Activated naive CD4-positive, alpha-beta T cell treated with anti-CD3 and anti-CD28 coated beads for 36 hours (primary cell): ENCODE measurements around the gene PRDM12. TPM values are rescaled to one million over a fixed set of nuclear protein-coding genes. Genes with fewer than 3 reads are reported as not detected.
"Not testable (repeated sequence)": the region's sequence is repeated elsewhere in the genome, so short reads cannot be mapped to it uniquely, and the experiment has no call there.

Source experiments
- CTCF ChIA-PET: fragments of 350-600 bp; sonication (Branson Sonifier 250); formaldehyde crosslinking; loops from one replicate; lab custom pipeline; 2021; ENCODE audit warnings: antibody characterized with exemption; lab: Charles Lee
- DNase-seq: peaks from one replicate; pipeline ENCODE4 v3.0.0-alpha.2; 2020
- H3K27ac Mint-ChIP-seq: one replicate; pipeline ENCODE4 v1.8.0; 2021; ENCODE audit warnings: mild to moderate bottlenecking, mixed read lengths
- H3K27me3 Mint-ChIP-seq: one replicate; pipeline ENCODE4 v1.8.0; 2021; ENCODE audit warnings: low read depth, mixed read lengths
- H3K36me3 Mint-ChIP-seq: one replicate; pipeline ENCODE4 v1.8.0; 2021; ENCODE audit warnings: low read depth, mixed read lengths
- H3K4me1 Mint-ChIP-seq: one replicate; pipeline ENCODE4 v1.8.0; 2021; ENCODE audit warnings: low read depth, mixed read lengths
- H3K4me3 Mint-ChIP-seq: one replicate; pipeline ENCODE4 v1.8.0; 2021; ENCODE audit warnings: mild to moderate bottlenecking, moderate library complexity, mixed read lengths
- H3K9me3 Mint-ChIP-seq: one replicate; pipeline ENCODE4 v1.8.0; 2021; ENCODE audit warnings: mixed read lengths
- intact Hi-C: fragments of 100-400 bp; cut with micrococcal nuclease; formaldehyde crosslinking; loops from one replicate; pipeline ENCODE4 v1.15.1; 2023
- total RNA-seq, 2 experiments: library from RNA; stranded (reverse); gene quantifications; one replicate each; pipeline ENCODE4 v1.2.3, GENCODE V29; 2021

Gene PRDM12
- total RNA-seq, 2 experiments from 2014 or later = not detected

- intact Hi-C loops = no loop called here
These were observed 6.2 kb downstream of the PRDM12 start for GRCh38 chr9:130670644-130671043.

DNA sequence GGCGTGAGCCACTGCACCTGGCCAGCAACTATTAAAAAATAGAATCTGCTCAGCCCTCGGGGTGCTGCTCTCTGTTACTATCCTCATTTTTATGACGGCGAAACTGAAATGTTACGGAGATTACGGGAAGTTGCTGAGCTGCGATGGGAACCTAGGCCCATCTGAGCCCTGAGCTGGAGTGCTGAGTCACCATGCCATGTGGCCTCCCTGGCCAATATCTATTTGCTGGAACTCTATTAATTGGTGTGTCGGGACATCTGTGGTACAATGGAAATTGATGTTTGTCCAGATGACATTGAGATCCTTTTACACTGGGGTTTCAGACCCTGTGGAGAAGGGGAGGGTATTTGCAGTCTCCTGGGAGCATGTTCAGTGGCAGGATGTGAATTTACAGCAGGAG, 8.1 kb downstream of the PRDM12 start:
- H3K36me3 Mint-ChIP-seq = no peaks in the 10 kb centered on the region
- intact Hi-C loops = no loop called here
- no peaks in the 10 kb centered on the region for H3K4me1 Mint-ChIP-seq
- H3K9me3 Mint-ChIP-seq = no peaks in the 10 kb centered on the region
- DNase-seq = no peak
- CTCF ChIA-PET = no interaction called here
- no peak overlapping the region for H3K4me3 Mint-ChIP-seq
- peaks cover 9% of the 10 kb centered on the region for H3K27me3 Mint-ChIP-seq
- no peak overlapping the region for H3K27ac Mint-ChIP-seq

More at GRCh38 chr9:130670644-130671043, 6.2 kb downstream of the PRDM12 start:
- DNase-seq = no peak
- Mint-ChIP-seq H3K4me3 (no peak overlapping the region), H3K9me3 (no peaks in the 10 kb centered on the region), H3K4me1 (peaks cover 3% of the 10 kb centered on the region), H3K27ac (no peak overlapping the region), H3K36me3 (no peaks in the 10 kb centered on the region), H3K27me3 (peaks cover 20% of the 10 kb centered on the region)
- CTCF ChIA-PET = no interaction called here

GRCh38 chr9:130672933-130673615, 8.7 kb downstream of the PRDM12 start:
- H3K9me3 Mint-ChIP-seq = no peaks in the 10 kb centered on the region
- no peaks in the 10 kb centered on the region for H3K4me1 Mint-ChIP-seq
- peaks cover 4% of the 10 kb centered on the region for H3K27me3 Mint-ChIP-seq
- H3K4me3 Mint-ChIP-seq = no peak overlapping the region
- no peak for DNase-seq
- intact Hi-C loops = no loop called here
- no peaks in the 10 kb centered on the region for H3K36me3 Mint-ChIP-seq
- CTCF ChIA-PET = no interaction called here
- H3K27ac Mint-ChIP-seq = no peak overlapping the region

DNA sequence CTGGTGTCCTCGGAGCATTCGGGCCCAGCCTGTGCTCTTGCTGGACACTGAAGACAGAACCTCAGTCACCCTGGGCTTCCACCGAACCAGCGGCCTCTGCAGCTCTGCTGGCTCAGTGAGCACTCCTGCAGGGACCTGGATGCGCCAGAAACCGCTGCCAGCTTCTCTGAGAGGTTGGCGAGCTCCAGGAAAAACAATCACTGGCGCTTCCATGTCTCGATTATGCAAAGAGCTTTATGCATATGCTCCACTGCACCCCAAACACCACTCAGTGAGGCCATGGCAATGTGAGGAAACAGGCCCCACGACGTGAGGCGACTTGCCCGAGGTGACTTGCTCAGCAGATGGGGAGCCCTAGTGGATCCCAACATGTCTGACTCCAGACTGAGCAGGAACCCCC, 11.0 kb downstream of the PRDM12 start:
- CTCF ChIA-PET = no interaction called here
- H3K9me3 Mint-ChIP-seq = no peaks in the 10 kb centered on the region
- DNase-seq = no peak
- no peak overlapping the region for H3K4me3 Mint-ChIP-seq
- intact Hi-C loops = no loop called here
- H3K27me3 Mint-ChIP-seq = peaks cover 6% of the 10 kb centered on the region
- no peak overlapping the region for H3K27ac Mint-ChIP-seq
- no peaks in the 10 kb centered on the region for H3K36me3 Mint-ChIP-seq
- no peaks in the 10 kb centered on the region for H3K4me1 Mint-ChIP-seq

- DNase-seq = no peak
- no peaks in the 10 kb centered on the region for H3K36me3 Mint-ChIP-seq
- intact Hi-C loops = no loop called here
- CTCF ChIA-PET = no interaction called here
- H3K4me1 Mint-ChIP-seq = peaks cover 2% of the 10 kb centered on the region
- H3K27me3 Mint-ChIP-seq = peaks cover 6% of the 10 kb centered on the region
- H3K9me3 Mint-ChIP-seq = no peaks in the 10 kb centered on the region
- H3K4me3 Mint-ChIP-seq = no peak overlapping the region
- H3K27ac Mint-ChIP-seq = no peak overlapping the region
These were observed 12.9 kb downstream of the PRDM12 start for GRCh38 chr9:130677252-130677651.

GRCh38 chr9:130680836-130681768, 16.7 kb downstream of the PRDM12 start:
- intact Hi-C loops = loop anchor here (10.0 kb wide), 1 partner anchor 576 kb away; no protein-coding TSS in a partner anchor

GRCh38 chr9:130681769-130682420, 17.5 kb downstream of the PRDM12 start:
- Mint-ChIP-seq H3K4me1 (peaks cover 5% of the 10 kb centered on the region), H3K4me3 (peak overlapping the region; percentile 90), H3K27ac (no peak overlapping the region), H3K9me3 (no peaks in the 10 kb centered on the region), H3K36me3 (no peaks in the 10 kb centered on the region), H3K27me3 (peaks cover 8% of the 10 kb centered on the region)
- CTCF ChIA-PET = interaction anchor here (0.6 to 2.7 kb wide), 15 partner anchors 9 to 364 kb away, joined by 3 to 46 read pairs (median 4); partner anchors contain the start of gene EXOSC2
- no peak for DNase-seq
- intact Hi-C loops = loop anchor here (1.0 to 10.0 kb wide), 4 partner anchors 11 to 577 kb away; partner anchors contain the start of gene EXOSC2

More at GRCh38 chr9:130680836-130681768, 16.7 kb downstream of the PRDM12 start:
- peaks cover 8% of the 10 kb centered on the region for H3K27me3 Mint-ChIP-seq
- H3K9me3 Mint-ChIP-seq = no peaks in the 10 kb centered on the region
- H3K4me3 Mint-ChIP-seq = peak overlapping the region; percentile 90
- CTCF ChIA-PET = interaction anchor here (0.8 to 2.7 kb wide), 4 partner anchors 10 to 219 kb away, joined by 3 to 46 read pairs (median 15); partner anchors contain the start of gene EXOSC2
- H3K27ac Mint-ChIP-seq = no peak overlapping the region
- peak; percentile 55 for DNase-seq
- no peaks in the 10 kb centered on the region for H3K36me3 Mint-ChIP-seq
- peaks cover 5% of the 10 kb centered on the region for H3K4me1 Mint-ChIP-seq

DNA sequence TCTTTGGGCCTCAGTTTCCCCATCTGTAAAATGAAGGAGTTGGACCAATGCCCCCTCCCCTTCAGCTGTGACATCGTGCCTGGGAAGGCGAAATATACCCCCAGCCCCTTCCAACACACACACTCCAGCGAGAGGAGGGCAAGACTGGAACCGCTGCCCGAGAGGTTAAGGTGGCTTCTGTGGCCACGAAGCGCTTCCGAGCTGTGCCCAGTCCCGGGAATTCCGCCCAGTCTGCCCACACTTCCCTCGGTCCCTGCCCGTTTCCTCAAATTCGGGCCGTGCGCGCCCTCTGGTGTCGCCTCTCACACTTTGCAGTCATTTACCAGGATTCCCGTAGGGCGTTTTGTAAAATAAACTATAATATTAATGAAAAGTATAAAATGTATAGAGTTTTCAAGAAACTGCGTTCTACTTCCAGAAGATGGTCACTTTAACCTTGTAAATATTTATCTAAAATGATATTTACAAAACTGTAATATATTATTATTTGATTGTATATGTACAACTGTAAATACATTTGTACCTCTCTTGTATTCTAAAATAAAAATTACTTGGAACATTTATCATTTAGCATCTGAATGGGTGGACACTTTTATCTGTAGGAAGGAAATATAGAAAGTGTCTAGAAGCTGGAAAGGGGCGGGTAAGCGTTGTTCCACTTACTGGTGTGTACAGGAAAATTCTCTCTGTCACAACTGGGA, 18.2 kb downstream of the PRDM12 start:
- Mint-ChIP-seq H3K27me3 (peaks cover 8% of the 10 kb centered on the region), H3K27ac (no peak overlapping the region), H3K4me3 (peak overlapping the region; percentile 90), H3K4me1 (peaks cover 8% of the 10 kb centered on the region), H3K9me3 (no peaks in the 10 kb centered on the region), H3K36me3 (no peaks in the 10 kb centered on the region)
- intact Hi-C loops = loop anchor here (1.0 to 10.0 kb wide), 4 partner anchors 11 to 578 kb away; partner anchors contain the start of gene EXOSC2
- CTCF ChIA-PET = interaction anchor here (0.6 to 2.7 kb wide), 23 partner anchors 8 to 1638 kb away, joined by 3 to 46 read pairs (median 4); partner anchors contain the start of gene EXOSC2
- peak; percentile 74 for DNase-seq

GRCh38 chr9:130685104-130685503, 20.7 kb downstream of the PRDM12 start:
- Mint-ChIP-seq H3K4me3 (no peak overlapping the region), H3K27me3 (peaks cover 2% of the 10 kb centered on the region), H3K4me1 (peaks cover 14% of the 10 kb centered on the region), H3K9me3 (no peaks in the 10 kb centered on the region), H3K27ac (no peak overlapping the region), H3K36me3 (no peaks in the 10 kb centered on the region)
- intact Hi-C loops = loop anchor here (10.0 kb wide), 1 partner anchor 580 kb away; no protein-coding TSS in a partner anchor
- CTCF ChIA-PET = interaction anchor here (1.1 to 2.9 kb wide), 6 partner anchors 16 to 225 kb away, joined by 3 to 14 read pairs (median 6); no protein-coding TSS in a partner anchor
- DNase-seq = no peak

DNA sequence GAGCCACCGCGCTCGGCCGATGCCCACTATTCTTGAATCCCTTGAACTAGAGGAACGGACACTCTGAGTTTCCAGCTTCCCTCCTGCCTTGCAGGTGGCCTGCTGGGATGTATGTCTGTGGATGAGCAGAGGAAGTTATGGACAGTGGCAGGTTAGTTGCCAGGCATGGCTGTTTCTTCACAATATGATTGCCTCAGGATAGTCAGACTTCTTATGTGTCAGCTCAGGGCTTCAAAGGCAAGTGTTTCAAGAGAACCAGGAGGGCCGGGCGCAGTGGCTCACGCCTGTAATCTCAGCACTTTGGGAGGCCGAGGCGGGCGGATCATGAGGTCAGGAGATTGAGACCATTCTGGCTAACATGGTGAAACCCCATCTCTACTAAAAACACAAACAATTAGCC, 21.6 kb downstream of the PRDM12 start:
- intact Hi-C loops = loop anchor here (10.0 kb wide), 1 partner anchor 581 kb away; no protein-coding TSS in a partner anchor

GRCh38 chr9:130687615-130688014, 23.2 kb downstream of the PRDM12 start:
- intact Hi-C loops = loop anchor here (10.0 kb wide), 1 partner anchor 583 kb away; no protein-coding TSS in a partner anchor
- no peaks in the 10 kb centered on the region for H3K27me3 Mint-ChIP-seq

More for the DNA sequence above, 21.6 kb downstream of the PRDM12 start:
- not testable (repeated sequence) for H3K27ac Mint-ChIP-seq, H3K9me3 Mint-ChIP-seq, DNase-seq, H3K36me3 Mint-ChIP-seq, H3K4me3 Mint-ChIP-seq, H3K27me3 Mint-ChIP-seq
- CTCF ChIA-PET = interaction anchor here (1.3 to 2.9 kb wide), 4 partner anchors 21 to 226 kb away, joined by 3 to 14 read pairs (median 7); no protein-coding TSS in a partner anchor
- H3K4me1 Mint-ChIP-seq = peaks cover 14% of the 10 kb centered on the region

More at GRCh38 chr9:130687615-130688014, 23.2 kb downstream of the PRDM12 start:
- DNase-seq = no peak
- CTCF ChIA-PET = interaction anchor here (1.0 kb wide), 1 partner anchor 226 kb away, joined by 3 read pairs; no protein-coding TSS in a partner anchor
- Mint-ChIP-seq H3K9me3 (no peaks in the 10 kb centered on the region), H3K4me3 (no peak overlapping the region), H3K4me1 (peaks cover 10% of the 10 kb centered on the region), H3K27ac (no peak overlapping the region), H3K36me3 (no peaks in the 10 kb centered on the region)
